ENCODE measurements around the gene CATSPERZ. TPM values are rescaled to one million over a fixed set of nuclear protein-coding genes. Genes with fewer than 3 reads are reported as not detected.

Gene CATSPERZ
- total and polyA plus RNA-seq, 10 donors: 0.09 to 0.48 TPM; not detected in 8

GRCh38 chr11:64305075-64305690 is 5.0 kb downstream of the CATSPERZ start, which contains the start of gene ESRRA:
ESRRA (plus strand) TSS chr11:64305524; CDS start chr11:64307180, 1,656 bp downstream.
- Histone ChIP-seq H3K4me1 (peaks cover 30 to 70% (median 35%) of the 10 kb centered on the region in 6 donors), H3K9me3 (no peaks in the 10 kb centered on the region), H3K36me3 (peaks cover 0 to 32% (median 0%) of the 10 kb centered on the region in 6 donors), H3K4me3 (peak within 1 kb of the TSS; percentile 70 to 91 (median 80)), H3K27me3 (replicated peaks in 1 of 7) (peaks cover 0 to 24% (median 12%) of the 10 kb centered on the region in 7 donors), H3K27ac (peak within 1 kb of the TSS; percentile 81 to 98 (median 94))
- 1% methylated on average over 27 to 81 of the region's 81 CpGs for WGBS, 5 donors
- peak; percentile 100 for DNase-seq
- peak; percentile 90 for TF ChIP-seq POLR2AphosphoS5 (IDR thresholded peaks at IDR 0.05)
- TF ChIP-seq POLR2A (IDR thresholded peaks at IDR 0.05): peak in 1 of 3 donors; percentile 69
- TF ChIP-seq CTCF (IDR thresholded peaks at IDR 0.05 in 8 of 11, conservative IDR thresholded peaks at IDR 0.05 in 3 of 11): no peak
- intact Hi-C loops (cut with DNase I; ENCODE audit: low total_unique reads): no loop called here

- intact Hi-C loops (cut with DNase I; ENCODE audit: low total_unique reads): no loop called here
- 0 to 1% (median 1%) methylated on average over 5 to 71 of the region's 71 CpGs for WGBS, 5 donors
- peaks cover 0 to 39% (median 0%) of the 10 kb centered on the region in 6 donors for H3K36me3 ChIP-seq
- no peak for TF ChIP-seq POLR2A (IDR thresholded peaks at IDR 0.05)
- peak in 7 of 11 experiments; percentile 12 to 60 (median 48) for TF ChIP-seq CTCF (IDR thresholded peaks at IDR 0.05 in 8 of 11, conservative IDR thresholded peaks at IDR 0.05 in 3 of 11)
- TF ChIP-seq POLR2AphosphoS5 (IDR thresholded peaks at IDR 0.05): peak; percentile 56 to 70 (median 62)
- DNase-seq: peak; percentile 95
- peak overlapping the region; percentile 81 to 98 (median 94) for H3K27ac ChIP-seq
- H3K4me1 ChIP-seq: peaks cover 23 to 67% (median 27%) of the 10 kb centered on the region in 6 donors
- no peaks in the 10 kb centered on the region for H3K9me3 ChIP-seq
- H3K27me3 ChIP-seq (replicated peaks in 1 of 7): peaks cover 0 to 17% (median 4%) of the 10 kb centered on the region in 7 donors
- peak overlapping the region; percentile 70 to 91 (median 80) for H3K4me3 ChIP-seq
Observed at GRCh38 chr11:64305691-64306562, 5.8 kb downstream of the CATSPERZ start.

GRCh38 chr11:64306563-64306875 is 6.4 kb downstream of the CATSPERZ start:
- 9 to 26% (median 23%) methylated on average over 7 to 9 of the region's 9 CpGs for WGBS, 5 donors
- Histone ChIP-seq H3K4me3 (peak overlapping the region; percentile 70 to 91 (median 80)), H3K36me3 (peaks cover 0 to 45% (median 0%) of the 10 kb centered on the region in 6 donors), H3K9me3 (no peaks in the 10 kb centered on the region), H3K4me1 (peaks cover 17 to 63% (median 24%) of the 10 kb centered on the region in 6 donors), H3K27me3 (replicated peaks in 1 of 7) (peaks cover 0 to 11% (median 4%) of the 10 kb centered on the region in 7 donors), H3K27ac (peak overlapping the region; percentile 81 to 98 (median 94))
- intact Hi-C loops (cut with DNase I; ENCODE audit: low total_unique reads): no loop called here
- TF ChIP-seq POLR2AphosphoS5 (IDR thresholded peaks at IDR 0.05): no peak
- no peak for TF ChIP-seq CTCF (IDR thresholded peaks at IDR 0.05 in 8 of 11, conservative IDR thresholded peaks at IDR 0.05 in 3 of 11)
- TF ChIP-seq POLR2A (IDR thresholded peaks at IDR 0.05): no peak
- DNase-seq: no peak

Data from spleen (tissue), 11 donors.